Endometrium (tissue), 2 donors: ENCODE results near the gene FAM240B.

Experiments used
- FAIRE-seq: peaks from 2 replicates; lab custom pipeline; 2012; peaks lifted over from hg19 to GRCh38; lab: Jason Lieb, UNC
- donor health status: control.
- donor health status: control.

Gene FAM240B

GRCh38 chr9:38668791-38669466 lies 51.0 kb downstream of the FAM240B start:
- no peak for FAIRE-seq

GRCh38 chr9:38662763-38663593 lies 57.0 kb downstream of the FAM240B start:
- FAIRE-seq: no peak

GRCh38 chr9:38659538-38659937 lies 60.4 kb downstream of the FAM240B start:
- FAIRE-seq: no peak

- FAIRE-seq: no peak
Measured at GRCh38 chr9:38656896-38657295, 63.0 kb downstream of the FAM240B start.

GRCh38 chr9:38652486-38652885 lies 67.4 kb downstream of the FAM240B start:
- FAIRE-seq: no peak

GRCh38 chr9:38652044-38652443 lies 67.9 kb downstream of the FAM240B start:
- FAIRE-seq: no peak

GRCh38 chr9:38651400-38652042 lies 68.4 kb downstream of the FAM240B start:
- no peak for FAIRE-seq

GRCh38 chr9:38650564-38650963 lies 69.4 kb downstream of the FAM240B start:
- no peak for FAIRE-seq

GRCh38 chr9:38649731-38650363 lies 70.1 kb downstream of the FAM240B start:
- FAIRE-seq: no peak

- FAIRE-seq: no peak
Measured at GRCh38 chr9:38644601-38645000, 75.3 kb downstream of the FAM240B start.
